ENCODE measurements around the gene KNDC1.
A peak's percentile ranks its signal among the peaks of the same experiment; 100 is the strongest.

Gene KNDC1

GRCh38 chr10:133126431-133127290, 33.4 kb upstream of the KNDC1 start:
- in situ Hi-C loops (cut with MboI; ENCODE audit: low pct_unique_long_range_greater_than_20kb, low sequenced_read_pairs, unreplicated experiment), result no loop called here
- DNase-seq (ENCODE audit: low spot score), result no peak
- TF ChIP-seq CTCF (IDR thresholded peaks at IDR 0.05; ENCODE audit: extremely low read depth, insufficient read depth, missing control alignments), result no peak

- DNase-seq (ENCODE audit: low spot score), result peak; percentile 57
- in situ Hi-C loops (cut with MboI; ENCODE audit: low pct_unique_long_range_greater_than_20kb, low sequenced_read_pairs, unreplicated experiment), result no loop called here
- no peak for TF ChIP-seq CTCF (IDR thresholded peaks at IDR 0.05; ENCODE audit: extremely low read depth, insufficient read depth, missing control alignments)
These were observed 32.5 kb upstream of the KNDC1 start for GRCh38 chr10:133127291-133128125.

- DNase-seq (ENCODE audit: low spot score), result no peak
- in situ Hi-C loops (cut with MboI; ENCODE audit: low pct_unique_long_range_greater_than_20kb, low sequenced_read_pairs, unreplicated experiment), result no loop called here
- TF ChIP-seq CTCF (IDR thresholded peaks at IDR 0.05; ENCODE audit: extremely low read depth, insufficient read depth, missing control alignments), result no peak
These were observed 31.6 kb upstream of the KNDC1 start for GRCh38 chr10:133128126-133129070.

GRCh38 chr10:133129071-133129858, 30.8 kb upstream of the KNDC1 start:
- in situ Hi-C loops (cut with MboI; ENCODE audit: low pct_unique_long_range_greater_than_20kb, low sequenced_read_pairs, unreplicated experiment), result no loop called here

GRCh38 chr10:133129859-133130495, 30.0 kb upstream of the KNDC1 start:
- DNase-seq (ENCODE audit: low spot score), result no peak
- in situ Hi-C loops (cut with MboI; ENCODE audit: low pct_unique_long_range_greater_than_20kb, low sequenced_read_pairs, unreplicated experiment), result no loop called here
- TF ChIP-seq CTCF (IDR thresholded peaks at IDR 0.05; ENCODE audit: extremely low read depth, insufficient read depth, missing control alignments), result no peak

More at GRCh38 chr10:133129071-133129858, 30.8 kb upstream of the KNDC1 start:
- no peak for TF ChIP-seq CTCF (IDR thresholded peaks at IDR 0.05; ENCODE audit: extremely low read depth, insufficient read depth, missing control alignments)
- DNase-seq (ENCODE audit: low spot score), result no peak
